ENCODE results near the gene CRYBG1. TPM values are rescaled to one million over a fixed set of nuclear protein-coding genes. Genes with fewer than 3 reads are reported as not detected.

Gene CRYBG1
- total RNA-seq, 1 experiment from 2014 or later, result 10.7 TPM

DNA sequence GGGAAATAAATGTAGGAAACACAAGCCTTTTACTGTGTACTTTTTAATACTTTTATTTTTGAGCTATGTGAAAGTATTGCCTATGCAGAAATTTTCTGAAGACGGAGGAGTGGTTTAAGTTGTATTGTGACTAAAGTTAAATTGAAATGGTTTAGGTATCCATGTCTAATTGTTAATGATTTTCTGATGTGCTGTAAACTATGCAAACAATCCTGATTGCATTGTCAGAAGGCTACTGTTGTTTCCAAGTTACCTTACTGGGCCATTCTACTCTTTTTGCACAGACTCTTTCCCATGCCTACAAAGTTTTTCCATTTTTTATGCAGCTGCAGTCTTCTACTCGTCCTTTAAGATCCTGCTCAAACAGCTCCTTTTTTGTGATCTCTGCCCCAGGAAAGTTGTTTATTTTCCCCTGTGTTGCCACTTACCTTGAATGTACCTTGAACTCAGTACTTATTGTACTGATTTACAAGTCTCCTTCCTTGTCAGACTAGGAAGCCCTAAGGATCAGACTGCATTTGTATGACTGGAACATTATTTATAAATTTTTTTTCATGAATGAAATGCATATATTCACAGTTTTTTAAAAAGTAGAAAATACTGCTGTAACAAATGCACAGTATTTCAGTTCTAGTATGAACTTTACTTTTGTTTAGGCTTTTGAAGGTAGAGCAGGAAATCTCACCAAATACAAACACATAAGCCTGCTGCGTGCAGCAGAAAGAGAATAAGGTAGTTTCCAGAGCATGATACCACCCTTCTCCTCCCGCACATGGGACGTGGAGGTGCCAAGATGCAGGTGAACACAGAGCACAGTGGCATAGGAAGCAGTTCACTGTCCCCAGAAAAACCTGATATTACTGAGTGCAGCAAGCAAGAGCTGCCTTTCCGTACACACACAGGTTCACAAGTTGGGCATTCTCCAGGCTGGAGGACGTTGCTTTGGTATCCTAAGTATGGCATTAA, 97.8 kb downstream of the CRYBG1 start:
- intact Hi-C loops (cut with micrococcal nuclease), result no loop called here
- H3K9me2 ChIP-seq (ENCODE audit: insufficient read depth), result no peaks in the 10 kb centered on the region
- no peak for ATAC-seq
- no peaks in the 10 kb centered on the region for H4K20me1 ChIP-seq (ENCODE audit: insufficient read depth)
- ChIA-PET CTCF (no interaction called here), RAD21 (ENCODE audit: low non-redundant PET in 1 of 2, low total read pairs in 2 of 2, uncharacterized antibody in 2 of 2, unreplicated experiment in 2 of 2) (no interaction called here), POLR2A (interaction anchor here (0.6 kb wide), 1 partner anchor 123 kb away, joined by 3 read pairs; no protein-coding TSS in a partner anchor)
- TF ChIP-seq, protein P1, sequence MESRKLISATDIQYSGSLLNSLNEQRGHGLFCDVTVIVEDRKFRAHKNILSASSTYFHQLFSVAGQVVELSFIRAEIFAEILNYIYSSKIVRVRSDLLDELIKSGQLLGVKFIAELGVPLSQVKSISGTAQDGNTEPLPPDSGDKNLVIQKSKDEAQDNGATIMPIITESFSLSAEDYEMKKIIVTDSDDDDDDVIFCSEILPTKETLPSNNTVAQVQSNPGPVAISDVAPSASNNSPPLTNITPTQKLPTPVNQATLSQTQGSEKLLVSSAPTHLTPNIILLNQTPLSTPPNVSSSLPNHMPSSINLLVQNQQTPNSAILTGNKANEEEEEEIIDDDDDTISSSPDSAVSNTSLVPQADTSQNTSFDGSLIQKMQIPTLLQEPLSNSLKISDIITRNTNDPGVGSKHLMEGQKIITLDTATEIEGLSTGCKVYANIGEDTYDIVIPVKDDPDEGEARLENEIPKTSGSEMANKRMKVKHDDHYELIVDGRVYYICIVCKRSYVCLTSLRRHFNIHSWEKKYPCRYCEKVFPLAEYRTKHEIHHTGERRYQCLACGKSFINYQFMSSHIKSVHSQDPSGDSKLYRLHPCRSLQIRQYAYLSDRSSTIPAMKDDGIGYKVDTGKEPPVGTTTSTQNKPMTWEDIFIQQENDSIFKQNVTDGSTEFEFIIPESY (IDR thresholded peaks at IDR 0.05; ENCODE audit: extremely low read depth, insufficient replicate concordance, low read length), result no peak
- TF ChIP-seq EGR1 (IDR thresholded peaks at IDR 0.05; ENCODE audit: low read depth) (no peak), RAD21 (IDR thresholded peaks at IDR 0.05; ENCODE audit: low read depth) (no peak), EZH2 (IDR thresholded peaks at IDR 0.05) (no peak)
- TF ChIP-seq, protein P2, sequence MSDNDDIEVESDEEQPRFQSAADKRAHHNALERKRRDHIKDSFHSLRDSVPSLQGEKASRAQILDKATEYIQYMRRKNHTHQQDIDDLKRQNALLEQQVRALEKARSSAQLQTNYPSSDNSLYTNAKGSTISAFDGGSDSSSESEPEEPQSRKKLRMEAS (IDR thresholded peaks at IDR 0.05), result no peak
- H3K9me3 ChIP-seq (ENCODE audit: control insufficient read depth in 1 of 2, insufficient read depth in 1 of 2, low read depth in 1 of 2, low read length in 2 of 2), result no peaks in the 10 kb centered on the region
- H3K4me3 ChIP-seq (replicated peaks in 1 of 2; ENCODE audit: low read depth in 1 of 2, low read length in 2 of 2), result no peak overlapping the region
- no peaks in the 10 kb centered on the region for H3K27me3 ChIP-seq (ENCODE audit: insufficient read depth, low read length)
- no peaks in the 10 kb centered on the region for H3K79me2 ChIP-seq (ENCODE audit: insufficient read depth, low read length)
- no peak overlapping the region for H3K27ac ChIP-seq (ENCODE audit: low read depth, low read length)
- BruUV-seq (replicated peaks), result no TSS peak
- H2AFZ ChIP-seq (ENCODE audit: low read depth, low read length, poor library complexity, severe bottlenecking), result no peak overlapping the region
- no peaks in the 10 kb centered on the region for H3K4me1 ChIP-seq (ENCODE audit: control insufficient read depth in 1 of 2, insufficient read depth in 2 of 2, low read length in 2 of 2)
- no peak for DNase-seq (ENCODE audit: low read depth, low spot score)
- H3K4me2 ChIP-seq (ENCODE audit: low read length), result no peak overlapping the region
- no peak overlapping the region for H3K9ac ChIP-seq (ENCODE audit: low read length)
- H3K36me3 ChIP-seq (ENCODE audit: control insufficient read depth in 1 of 2, insufficient read depth in 2 of 2, low read length in 2 of 2), result no peaks in the 10 kb centered on the region

DNA sequence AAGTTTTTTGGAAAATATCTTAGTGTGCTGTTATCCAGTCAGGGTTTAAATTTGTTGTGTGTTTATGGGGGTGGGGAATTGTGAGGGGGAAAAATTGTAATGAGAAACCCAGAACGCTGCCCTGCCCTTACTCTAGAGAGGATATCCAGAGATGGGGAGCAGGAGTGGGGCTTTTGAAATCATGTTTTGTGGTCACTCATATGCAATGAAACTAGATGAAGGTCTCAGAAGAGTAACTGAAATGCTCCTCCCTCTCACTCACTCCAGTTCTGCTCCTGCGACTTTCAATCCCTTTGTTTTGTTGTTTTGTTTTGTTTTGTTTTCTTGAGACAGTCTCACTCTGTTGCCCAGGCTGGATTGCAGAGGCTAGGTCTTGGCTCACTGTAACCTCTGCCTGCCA, 100.0 kb downstream of the CRYBG1 start:
- BruUV-seq (replicated peaks), result no TSS peak
- H3K4me3 ChIP-seq (replicated peaks in 1 of 2; ENCODE audit: low read depth in 1 of 2, low read length in 2 of 2), result no peak overlapping the region
- POLR2A ChIA-PET, result no interaction called here
- no peak overlapping the region for H3K9ac ChIP-seq (ENCODE audit: low read length)
- H3K27ac ChIP-seq (ENCODE audit: low read depth, low read length), result no peak overlapping the region
- H2AFZ ChIP-seq (ENCODE audit: low read depth, low read length, poor library complexity, severe bottlenecking), result no peak overlapping the region
- no peaks in the 10 kb centered on the region for H3K79me2 ChIP-seq (ENCODE audit: insufficient read depth, low read length)
- no peak for ATAC-seq
- intact Hi-C loops (cut with micrococcal nuclease), result no loop called here
- DNase-seq (ENCODE audit: low read depth, low spot score), result no peak
- H3K4me1 ChIP-seq (ENCODE audit: control insufficient read depth in 1 of 2, insufficient read depth in 2 of 2, low read length in 2 of 2), result no peaks in the 10 kb centered on the region
- CTCF ChIA-PET, result no interaction called here
- TF ChIP-seq ELF1 (IDR thresholded peaks at IDR 0.05; ENCODE audit: borderline replicate concordance, low read depth), result no peak
- TF ChIP-seq SIN3A (IDR thresholded peaks at IDR 0.05; ENCODE audit: low read depth), result no peak
- no peak for TF ChIP-seq JUND (IDR thresholded peaks at IDR 0.05)
- TF ChIP-seq EZH2phosphoT487 (IDR thresholded peaks at IDR 0.05; ENCODE audit: borderline replicate concordance), result no peak
- no peak for TF ChIP-seq SRF (IDR thresholded peaks at IDR 0.05; ENCODE audit: low read depth)
- no peaks in the 10 kb centered on the region for H3K36me3 ChIP-seq (ENCODE audit: control insufficient read depth in 1 of 2, insufficient read depth in 2 of 2, low read length in 2 of 2)
- H3K9me3 ChIP-seq (ENCODE audit: control insufficient read depth in 1 of 2, insufficient read depth in 1 of 2, low read depth in 1 of 2, low read length in 2 of 2), result no peaks in the 10 kb centered on the region
- RAD21 ChIA-PET (ENCODE audit: low non-redundant PET in 1 of 2, low total read pairs in 2 of 2, uncharacterized antibody in 2 of 2, unreplicated experiment in 2 of 2), result no interaction called here
- H3K27me3 ChIP-seq (ENCODE audit: insufficient read depth, low read length), result no peaks in the 10 kb centered on the region
- no peaks in the 10 kb centered on the region for H3K9me2 ChIP-seq (ENCODE audit: insufficient read depth)
- no peak overlapping the region for H3K4me2 ChIP-seq (ENCODE audit: low read length)
- no peaks in the 10 kb centered on the region for H4K20me1 ChIP-seq (ENCODE audit: insufficient read depth)

Measured in HCT116 (cell line).